Thyroid gland (tissue), 4 donors: ENCODE measurements around the gene SLC25A15. TPM values are rescaled to one million over a fixed set of nuclear protein-coding genes. Genes with fewer than 3 reads are reported as not detected.

Experiments used
- DNase-seq, 2 donors: peaks; one replicate each; pipeline ENCODE4 v3.0.0-alpha.2; 2019
- H3K27ac ChIP-seq, 3 donors: fragments of 200-600 bp; sonication (generic); 1 replicate in 2 of 3; 2 replicates in 1 of 3; pipeline ENCODE4 v1.5.1; 2016 to 2019; ENCODE audit warnings: mild to moderate bottlenecking in 1 of 3, moderate library complexity in 1 of 3
- H3K27me3 ChIP-seq: fragments of 200-600 bp; sonication (generic); one replicate; pipeline ENCODE4 v1.5.1; 2019
- H3K36me3 ChIP-seq, 2 donors: fragments of 200-600 bp; sonication (generic); one replicate each; pipeline ENCODE4 v1.5.1; 2016 to 2019
- H3K4me1 ChIP-seq, 2 donors: fragments of 200-600 bp; sonication (generic); one replicate each; pipeline ENCODE4 v1.5.1; 2017 to 2019
- H3K4me3 ChIP-seq, 3 donors: fragments of 200-600 bp; sonication (generic); replicated peaks in 1 of 3; 1 replicate in 2 of 3; 2 replicates in 1 of 3; pipeline ENCODE4 v1.5.1; 2016; ENCODE audit warnings: mild to moderate bottlenecking in 1 of 3
- H3K9me3 ChIP-seq: fragments of 200-600 bp; sonication (generic); one replicate; pipeline ENCODE4 v1.5.1; 2017
- CTCF ChIP-seq, 6 experiments: fragments of 200-600 bp in 3 of 6; fragments of 450-650 bp in 3 of 6; sonication (generic) in 3 of 6; IDR thresholded peaks; one replicate each; pipeline ENCODE4 v1.5.1; 2016 to 2019; ENCODE audit warnings: antibody characterized with exemption in 6 of 6, mild to moderate bottlenecking in 2 of 6, inconsistent platforms in 1 of 6, moderate library complexity in 1 of 6
- POLR2A ChIP-seq, 2 donors: fragments of 450-650 bp; IDR thresholded peaks; one replicate each; pipeline ENCODE4 v1.6.1; 2017; ENCODE audit warnings: antibody characterized with exemption in 2 of 2, mild to moderate bottlenecking in 2 of 2, moderate library complexity in 1 of 2
- WGBS, 2 donors: methylation state at CpG; one replicate each; pipeline ENCODE4 v1.1.5; 2017; 5-methylcytosine and 5-hydroxymethylcytosine counted together
- intact Hi-C: fragments of 100-400 bp; cut with DNase I; formaldehyde crosslinking; loops from one replicate; pipeline ENCODE4 v1.15.1; 2023
- total RNA-seq, 4 donors: library from RNA; depleted of rRNA; stranded (reverse); fragments of >200 nt; gene quantifications; one replicate each; pipeline ENCODE4 v1.2.3, GENCODE V29; 2016

Gene SLC25A15
- total RNA-seq, 4 donors from 2014 or later: 12.8 to 19.5 (median 13.6) TPM

DNA sequence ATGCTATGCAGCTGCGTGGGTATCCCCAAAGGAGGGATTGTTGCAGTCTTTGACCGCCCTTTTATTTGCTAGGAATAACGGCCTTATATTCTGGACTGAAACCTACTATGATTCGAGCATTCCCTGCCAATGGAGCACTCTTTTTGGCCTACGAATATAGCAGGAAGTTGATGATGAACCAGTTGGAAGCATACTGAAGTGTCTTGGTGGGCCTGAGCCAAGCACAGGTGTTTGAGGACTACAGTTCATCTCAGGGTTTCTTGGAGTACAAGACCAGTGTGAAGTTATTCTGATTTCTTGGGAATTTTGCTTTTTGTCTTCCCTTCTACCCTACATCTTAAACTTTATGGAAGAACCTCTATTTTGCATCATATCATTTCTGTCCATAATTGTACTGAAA lies 20.1 kb downstream of the SLC25A15 start:
- peak; percentile 61 to 70 for DNase-seq
- H3K4me1 ChIP-seq: no peaks in the 10 kb centered on the region
- no peaks in the 10 kb centered on the region for H3K9me3 ChIP-seq
- TF ChIP-seq CTCF (IDR thresholded peaks at IDR 0.05): no peak
- no peak for TF ChIP-seq POLR2A (IDR thresholded peaks at IDR 0.05)
- H3K36me3 ChIP-seq: peaks cover 5 to 24% of the 10 kb centered on the region in 2 donors
- intact Hi-C loops: no loop called here
- H3K4me3 ChIP-seq: no peak overlapping the region
- H3K27ac ChIP-seq: peak overlapping the region in 1 of 3 donors; percentile 0
- 65 to 82% methylated on average over 5 of the region's 5 CpGs for WGBS, 2 donors
- H3K27me3 ChIP-seq: no peaks in the 10 kb centered on the region

DNA sequence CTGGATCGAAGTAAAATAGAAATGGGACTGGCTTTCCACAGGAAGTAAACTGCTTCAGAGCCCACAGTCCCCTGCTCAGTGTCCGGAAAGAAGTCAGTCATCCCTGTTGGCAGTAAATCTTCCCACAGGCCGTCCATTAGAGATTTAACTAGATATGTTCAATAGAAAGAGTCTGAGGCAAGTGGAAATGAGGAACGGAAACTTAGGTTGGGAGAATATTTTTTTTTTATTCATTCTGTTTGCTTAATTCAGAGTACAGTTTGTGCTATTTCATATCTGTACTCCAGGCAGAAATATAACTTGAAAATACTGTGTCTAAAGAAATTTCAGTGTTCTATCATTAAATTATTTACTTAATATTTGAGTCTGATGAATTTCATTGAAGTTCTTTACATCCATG lies 22.7 kb downstream of the SLC25A15 start:
- intact Hi-C loops: no loop called here
- Histone ChIP-seq H3K27ac (peak overlapping the region in 1 of 3 donors; percentile 24), H3K27me3 (no peaks in the 10 kb centered on the region), H3K4me1 (no peaks in the 10 kb centered on the region), H3K9me3 (no peaks in the 10 kb centered on the region), H3K36me3 (peaks cover 0 to 21% of the 10 kb centered on the region in 2 donors), H3K4me3 (no peak overlapping the region)
- DNase-seq: no peak
- no peak for TF ChIP-seq POLR2A (IDR thresholded peaks at IDR 0.05)
- TF ChIP-seq CTCF (IDR thresholded peaks at IDR 0.05): no peak
- WGBS, 2 donors: 80 to 91% methylated on average over 4 of the region's 4 CpGs

DNA sequence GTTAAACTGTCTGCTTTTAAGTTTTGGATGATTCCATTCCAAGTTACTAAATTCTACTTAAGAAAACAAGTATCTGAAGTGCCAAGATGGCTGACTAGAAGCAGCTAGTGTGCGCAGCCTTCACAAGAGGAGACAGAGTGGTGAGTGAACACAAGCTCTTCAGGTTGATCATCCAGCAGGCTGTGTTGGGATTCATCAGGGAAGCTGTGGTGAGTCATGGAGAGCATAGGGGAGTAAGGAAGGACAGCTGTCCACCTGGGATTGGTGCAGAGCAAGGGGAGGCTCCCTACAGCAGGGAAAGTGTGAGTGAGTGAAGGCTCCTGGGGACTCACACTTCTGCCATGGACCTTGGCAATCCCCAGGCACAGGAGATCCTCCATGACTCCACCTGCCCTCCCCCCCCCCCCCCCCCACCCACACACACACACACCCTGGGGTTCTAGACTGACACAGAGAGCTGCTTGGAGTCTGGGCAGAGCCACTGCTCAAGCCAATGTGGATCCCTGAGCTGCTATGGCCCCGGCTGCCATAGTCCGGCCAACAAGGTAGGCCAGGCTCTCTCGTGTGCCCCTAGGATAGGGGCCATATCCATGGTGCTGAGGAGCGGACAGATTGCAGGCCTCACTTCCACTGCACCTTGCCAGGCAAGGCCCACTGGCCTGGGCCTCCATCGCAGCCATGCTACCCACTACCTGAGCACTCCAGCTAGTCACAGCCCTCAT lies 23.5 kb downstream of the SLC25A15 start:
- Histone ChIP-seq H3K27ac (peak overlapping the region in 2 of 3 donors; percentile 21 to 36), H3K9me3 (no peaks in the 10 kb centered on the region), H3K4me1 (no peaks in the 10 kb centered on the region), H3K36me3 (peaks cover 0 to 21% of the 10 kb centered on the region in 2 donors), H3K27me3 (no peaks in the 10 kb centered on the region), H3K4me3 (no peak overlapping the region)
- intact Hi-C loops: no loop called here
- DNase-seq: no peak
- 97 to 99% methylated on average over 1 to 4 of the region's 6 CpGs for WGBS, 2 donors
- no peak for TF ChIP-seq POLR2A (IDR thresholded peaks at IDR 0.05)
- no peak for TF ChIP-seq CTCF (IDR thresholded peaks at IDR 0.05)

- H3K4me1 ChIP-seq: no peaks in the 10 kb centered on the region
- H3K27ac ChIP-seq: peak overlapping the region in 1 of 3 donors; percentile 36
- no peak overlapping the region for H3K4me3 ChIP-seq
- H3K36me3 ChIP-seq: peaks cover 0 to 18% of the 10 kb centered on the region in 2 donors
- DNase-seq: no peak
- TF ChIP-seq POLR2A (IDR thresholded peaks at IDR 0.05) (no peak), CTCF (IDR thresholded peaks at IDR 0.05) (peak in 5 of 6 experiments; percentile 17 to 43 (median 38))
- no peaks in the 10 kb centered on the region for H3K27me3 ChIP-seq
- H3K9me3 ChIP-seq: no peaks in the 10 kb centered on the region
- 78 to 88% methylated on average over 6 to 7 of the region's 7 CpGs for WGBS, 2 donors
- intact Hi-C loops: no loop called here
These were observed 24.4 kb downstream of the SLC25A15 start for GRCh38 chr13:40813667-40814454.

GRCh38 chr13:40814803-40815202 lies 25.4 kb downstream of the SLC25A15 start:
- no peak overlapping the region for H3K27ac ChIP-seq
- H3K27me3 ChIP-seq: no peaks in the 10 kb centered on the region
- no peak overlapping the region for H3K4me3 ChIP-seq
- intact Hi-C loops: no loop called here
- TF ChIP-seq POLR2A (IDR thresholded peaks at IDR 0.05) (no peak), CTCF (IDR thresholded peaks at IDR 0.05) (no peak)
- H3K36me3 ChIP-seq: peaks cover 0 to 10% of the 10 kb centered on the region in 2 donors
- DNase-seq: no peak
- 94 to 99% methylated on average over 2 of the region's 2 CpGs for WGBS, 2 donors
- no peaks in the 10 kb centered on the region for H3K9me3 ChIP-seq
- no peaks in the 10 kb centered on the region for H3K4me1 ChIP-seq
